Stimulated activated CD8-positive, alpha-beta memory T cell treated with anti-CD3 and anti-CD28 coated beads, Interleukin-4, amount 100 ng/mL, for 4 hours (primary cell): Measurements from ENCODE around the gene MGAT4A.

Source experiments
- DNase-seq, 2 donors: peaks; one replicate each; pipeline ENCODE4 v3.0.0-alpha.2; 2020; ENCODE audit warnings: low read depth in 2 of 2, low spot score in 1 of 2

The MGAT4A gene

DNA sequence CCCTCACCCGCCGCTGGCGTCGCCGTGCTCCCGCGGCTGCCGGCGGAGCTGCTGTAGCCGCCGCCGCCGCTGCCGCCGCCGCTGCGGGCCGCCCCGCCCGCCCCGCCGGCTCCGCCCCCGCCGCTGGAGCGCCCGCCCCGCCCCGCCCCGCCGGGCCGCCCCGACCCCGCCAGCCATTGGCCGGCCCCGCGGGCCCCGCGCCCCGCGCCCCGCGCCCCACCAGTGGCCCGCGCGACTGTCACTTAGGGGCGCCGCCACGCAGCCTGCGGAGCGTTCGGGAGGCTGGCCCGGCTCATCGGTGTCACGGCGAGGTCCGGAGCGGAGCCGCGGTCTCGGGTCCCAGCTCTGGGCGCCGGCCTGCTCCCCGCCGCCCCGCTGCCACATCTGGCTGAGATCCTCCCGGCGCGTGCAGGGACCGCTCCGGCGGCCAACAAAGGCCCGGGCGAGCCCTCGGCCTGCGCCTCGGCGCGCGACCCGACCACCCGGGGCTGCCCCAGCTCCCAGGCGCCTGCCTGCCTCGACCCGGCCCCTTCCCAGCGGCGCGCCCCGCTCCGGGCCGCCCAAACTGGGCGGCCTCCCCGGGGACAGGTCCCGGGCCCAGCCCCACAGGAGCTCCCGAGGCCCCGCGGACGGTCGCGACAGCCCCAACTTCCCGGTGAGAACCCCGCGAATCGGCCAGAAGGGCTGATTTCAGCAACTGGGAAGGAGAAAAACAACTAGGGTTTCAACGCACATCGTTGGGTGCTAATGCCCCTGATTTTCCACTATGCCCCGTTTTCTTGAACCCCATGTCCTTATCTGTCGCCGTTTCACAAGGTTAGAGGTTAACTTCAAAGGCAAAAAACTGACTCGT is at the start of gene MGAT4A:
Gene MGAT4A, minus strand, starts transcription at position 92 of the 853 bp plus-strand sequence. CDS start 4,800 bp downstream, outside the sequence.
- peak; percentile 37 to 58 for DNase-seq

DNA sequence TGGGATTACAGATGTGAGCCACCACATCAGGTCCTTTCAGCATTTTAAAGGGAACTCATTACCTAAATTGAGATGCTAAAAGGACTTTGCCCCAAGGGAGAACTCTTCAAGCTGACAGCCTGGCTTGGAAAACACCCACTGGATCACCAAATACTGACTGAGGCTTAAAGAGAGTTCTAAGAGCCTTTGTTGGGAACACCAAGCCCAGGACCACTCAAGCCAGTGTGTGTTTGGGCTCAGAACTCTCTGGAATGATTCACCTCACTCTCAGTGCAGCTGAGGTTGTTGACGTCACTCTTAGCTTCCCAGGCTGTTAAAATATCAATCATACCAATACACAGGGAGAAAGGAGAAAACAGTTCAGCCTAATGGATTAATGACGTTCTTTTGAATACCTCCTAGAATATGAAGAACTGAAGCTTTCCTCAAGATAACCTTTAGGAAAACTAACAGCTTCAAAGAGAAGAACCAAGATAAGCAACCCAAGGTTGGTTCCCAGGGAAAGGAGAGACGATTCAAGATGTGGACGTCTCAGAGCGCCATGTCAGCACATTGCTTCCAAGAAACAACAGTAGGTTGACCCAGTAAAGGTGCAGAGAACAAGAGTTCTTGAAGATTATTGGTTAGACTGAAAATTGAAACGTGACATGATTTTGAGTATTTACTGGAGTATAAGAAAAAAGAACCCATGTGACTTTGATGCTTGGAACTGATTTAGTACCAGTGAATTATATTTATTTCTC is 48.0 kb upstream of the MGAT4A start:
- DNase-seq, result no peak

DNA sequence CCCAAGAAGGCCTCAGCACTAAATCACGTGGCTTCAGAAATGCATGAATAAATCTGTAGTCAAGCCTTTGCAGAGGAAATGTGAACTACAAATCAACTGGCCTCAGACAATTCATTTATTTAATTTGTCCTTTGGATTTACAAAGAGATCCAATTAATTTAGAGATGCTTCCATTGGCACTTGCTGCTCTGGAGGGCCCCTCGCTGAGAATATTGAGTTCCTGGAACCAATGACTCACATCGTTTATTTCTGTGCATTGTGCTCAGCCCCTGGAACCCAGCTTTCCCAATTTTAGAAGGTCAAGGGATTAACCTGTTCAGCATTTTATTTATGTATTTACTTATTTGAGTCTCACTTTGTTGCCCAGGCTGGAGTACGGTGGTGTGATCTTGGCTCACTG is 47.2 kb upstream of the MGAT4A start:
- DNase-seq, result no peak

DNA sequence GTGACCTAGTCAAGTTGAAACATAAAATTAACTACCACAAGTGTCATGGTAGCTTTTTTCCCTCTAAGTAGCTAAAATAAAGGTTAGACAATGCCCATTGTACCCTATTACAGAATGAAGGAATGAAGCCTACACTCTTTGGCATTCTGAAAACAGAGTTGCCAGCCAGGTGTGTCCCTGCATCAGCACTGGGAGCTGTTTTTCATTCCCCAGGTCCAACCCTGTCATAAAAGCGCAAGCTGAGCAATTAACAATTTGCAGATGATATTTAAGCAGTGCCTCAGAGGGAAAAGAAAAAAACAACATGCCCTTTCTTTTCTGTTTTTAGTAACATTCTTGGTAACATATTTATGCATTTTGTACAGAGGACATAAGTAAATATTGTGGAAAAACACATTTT is 46.8 kb upstream of the MGAT4A start:
- DNase-seq, result no peak

DNA sequence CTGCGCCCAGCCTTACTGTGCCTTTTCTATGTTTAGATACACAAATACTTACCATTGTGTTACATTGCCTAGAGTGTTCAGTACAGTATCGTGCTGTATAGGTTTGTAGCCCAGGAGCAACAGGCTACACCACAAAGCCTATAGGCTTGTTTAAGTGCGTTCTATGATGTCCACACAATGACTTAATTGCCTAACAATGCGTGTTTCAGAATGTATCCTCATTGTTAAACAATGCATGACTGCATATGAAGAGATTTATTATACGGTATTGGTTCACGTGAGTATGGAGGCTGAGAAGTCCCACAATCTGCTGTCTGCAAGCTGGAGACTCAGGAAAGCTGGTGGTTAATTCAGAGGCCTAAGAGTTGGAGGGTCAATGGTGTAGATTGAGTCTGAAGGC is 46.1 kb upstream of the MGAT4A start:
- no peak for DNase-seq

DNA sequence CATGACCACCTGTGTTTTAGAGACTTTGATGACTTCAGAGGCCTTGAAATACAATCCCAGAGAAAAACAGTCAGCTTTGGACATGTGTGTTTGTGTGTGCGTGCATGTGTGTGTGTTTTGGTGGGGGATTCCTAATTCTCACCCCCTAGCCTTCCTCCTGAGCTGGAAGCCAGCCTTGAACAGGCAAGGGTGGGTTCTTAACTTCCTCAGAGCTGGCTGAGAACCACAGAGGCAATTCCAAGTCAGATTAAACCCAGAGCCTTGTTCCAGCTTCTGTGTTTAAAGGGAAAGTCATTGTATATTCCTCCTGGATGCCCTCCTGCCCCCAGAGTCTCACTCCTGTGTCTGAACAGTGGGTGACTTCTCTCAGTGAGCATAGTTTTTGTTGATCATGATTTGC is 45.2 kb upstream of the MGAT4A start:
- DNase-seq, result no peak

DNA sequence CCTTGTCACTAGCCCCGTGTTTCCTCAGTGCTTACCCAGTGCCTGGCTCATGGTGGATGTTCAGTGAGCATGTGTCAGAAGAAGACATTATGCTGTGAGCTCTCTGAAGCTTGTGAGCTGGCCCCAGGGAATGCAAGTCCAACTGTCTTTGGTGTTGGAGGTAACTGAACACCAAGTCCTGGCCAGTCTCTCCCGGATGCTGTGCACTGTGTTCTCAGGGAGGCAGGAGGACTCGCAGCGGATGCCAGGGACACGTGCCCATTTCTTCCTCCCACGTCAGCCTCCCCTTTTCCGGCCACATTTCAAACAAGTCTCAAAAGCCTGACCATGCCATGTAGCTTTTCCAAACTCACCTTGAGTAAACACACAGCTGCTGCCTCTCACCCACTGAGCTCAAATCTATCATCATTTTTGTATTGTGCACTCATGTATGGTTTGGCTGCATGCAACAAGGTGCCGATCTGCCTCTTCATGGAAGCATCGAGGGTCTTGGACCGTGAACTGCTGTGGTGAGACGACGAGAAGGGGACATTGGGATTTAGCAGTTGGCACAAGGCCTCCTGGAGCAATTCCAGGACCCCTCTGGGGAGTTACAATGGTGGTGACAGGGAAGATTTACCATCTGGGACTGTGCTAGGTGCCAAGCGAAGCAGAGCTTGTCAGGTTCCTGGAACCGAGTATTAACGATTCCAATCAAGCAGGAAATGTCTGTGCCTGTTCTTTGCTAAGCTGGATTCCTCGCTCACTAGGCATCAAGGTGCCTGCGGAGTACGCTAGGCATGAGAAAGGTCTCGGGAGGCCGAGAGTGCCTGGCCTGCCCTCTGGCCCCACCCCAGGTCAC is 44.4 kb upstream of the MGAT4A start:
- DNase-seq, result no peak

DNA sequence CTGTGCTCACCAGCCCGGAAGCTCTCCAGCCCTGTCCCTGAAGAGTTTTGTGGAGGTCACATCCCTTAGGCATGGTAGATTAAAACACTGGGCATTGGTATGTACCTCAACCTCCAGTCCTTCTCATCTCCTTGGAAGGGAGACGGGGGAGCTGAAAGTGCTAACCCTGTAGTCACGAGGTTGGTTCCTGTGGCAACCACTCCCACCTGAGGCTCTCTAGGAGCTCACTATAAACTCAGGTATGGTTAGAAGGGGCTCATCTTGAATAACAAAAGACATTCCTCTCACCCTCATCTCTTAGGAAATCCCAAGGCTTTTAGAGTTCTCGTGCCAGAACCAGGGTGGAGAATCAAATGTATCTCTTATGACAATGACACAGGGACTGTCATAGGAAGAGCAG is 43.0 kb upstream of the MGAT4A start:
- no peak for DNase-seq

DNA sequence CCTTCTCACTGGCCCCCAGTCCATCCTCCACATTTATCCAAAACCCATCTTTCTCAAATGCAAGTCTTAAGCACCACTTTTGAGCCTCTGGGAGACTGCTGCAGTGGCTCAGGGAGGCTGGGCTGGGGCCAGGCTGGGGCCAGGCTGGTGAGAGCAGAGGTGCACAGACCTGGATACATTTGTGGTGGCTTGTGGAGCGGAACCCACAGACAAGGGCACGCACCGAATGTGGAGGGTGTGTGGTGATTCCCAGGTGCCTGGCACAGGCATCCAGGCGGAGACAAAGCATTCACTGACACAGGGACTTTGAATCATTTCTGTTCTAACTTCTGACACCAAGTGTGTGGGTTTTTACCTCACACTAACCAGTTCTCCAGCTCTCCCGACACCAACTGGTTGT is 42.2 kb upstream of the MGAT4A start:
- DNase-seq, result no peak

DNA sequence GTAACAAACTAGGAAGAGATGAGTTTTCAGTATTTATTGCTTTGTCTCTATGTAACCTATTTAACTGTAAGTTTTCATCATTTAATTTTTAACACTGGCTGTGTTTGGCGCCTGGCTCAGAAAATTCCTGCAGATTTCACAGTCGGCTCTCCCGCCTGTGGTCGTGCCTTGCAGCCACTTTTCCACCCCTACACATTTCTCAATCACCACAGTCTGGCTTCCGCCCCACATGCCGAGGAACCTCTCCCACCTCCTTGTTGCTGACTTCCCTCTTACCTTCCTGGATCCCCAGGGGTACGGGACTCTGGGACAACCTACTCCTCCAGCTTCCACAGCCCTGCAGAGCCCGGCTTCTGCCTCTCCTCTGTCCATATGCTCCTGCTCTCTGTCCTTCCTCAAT is 41.6 kb upstream of the MGAT4A start:
- no peak for DNase-seq

DNA sequence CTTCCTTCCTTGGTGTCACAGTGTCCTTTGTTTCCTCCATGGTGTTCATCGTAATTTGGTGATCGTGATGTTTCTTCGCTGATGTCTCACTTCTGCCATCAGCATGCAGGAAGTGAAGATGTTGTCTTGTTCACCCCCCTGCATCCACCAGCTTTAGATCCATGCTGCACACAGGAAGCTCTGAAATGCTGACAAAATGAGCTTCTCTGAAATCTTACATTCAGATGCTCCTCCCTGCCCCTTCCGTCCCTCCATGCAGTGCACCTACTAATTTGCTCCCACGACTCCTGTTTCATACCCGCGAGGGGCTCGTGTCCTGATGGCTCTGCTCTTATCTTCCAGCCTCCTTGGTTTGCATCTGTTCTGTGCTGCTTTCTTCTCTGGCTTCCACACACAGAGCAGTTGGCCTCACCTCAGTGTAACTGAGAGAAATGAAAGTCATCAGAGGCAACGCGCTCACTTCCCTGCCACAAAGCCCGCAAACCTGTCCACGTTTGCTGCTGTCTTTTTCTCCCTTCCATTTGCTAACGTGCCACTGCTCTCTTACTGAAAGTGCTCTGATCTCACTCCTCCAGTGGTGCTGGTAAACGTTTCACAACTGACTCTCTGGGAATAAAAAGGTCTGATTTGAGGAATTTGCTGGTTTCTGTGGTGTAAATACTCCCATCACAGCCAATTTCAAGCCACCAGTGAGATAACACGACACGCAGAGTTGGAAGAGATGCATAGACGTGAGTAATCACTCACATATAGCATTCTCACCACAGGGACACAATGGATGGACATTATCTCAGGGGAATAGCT is 41.0 kb upstream of the MGAT4A start:
- peak in 1 of 2 donors; percentile 21 for DNase-seq

DNA sequence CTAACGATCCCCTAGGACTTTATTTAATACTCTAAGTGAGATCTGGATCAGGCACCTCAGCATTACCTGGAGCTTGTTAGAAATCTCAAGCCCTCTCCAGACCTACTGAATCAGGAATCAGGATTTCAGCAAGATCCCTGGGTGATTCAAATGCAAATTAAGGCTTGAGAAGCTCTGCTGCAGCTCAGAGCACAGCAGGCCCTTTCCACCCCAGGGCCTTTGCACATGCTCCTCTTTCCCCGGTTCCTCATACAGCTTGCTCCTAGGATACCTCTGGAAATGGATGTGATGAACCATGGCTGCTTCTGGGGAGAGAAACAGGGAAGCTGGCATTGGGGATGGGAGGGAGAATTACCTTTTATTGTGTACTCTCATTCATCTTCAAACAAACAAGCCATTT is 40.3 kb upstream of the MGAT4A start:
- no peak for DNase-seq

DNA sequence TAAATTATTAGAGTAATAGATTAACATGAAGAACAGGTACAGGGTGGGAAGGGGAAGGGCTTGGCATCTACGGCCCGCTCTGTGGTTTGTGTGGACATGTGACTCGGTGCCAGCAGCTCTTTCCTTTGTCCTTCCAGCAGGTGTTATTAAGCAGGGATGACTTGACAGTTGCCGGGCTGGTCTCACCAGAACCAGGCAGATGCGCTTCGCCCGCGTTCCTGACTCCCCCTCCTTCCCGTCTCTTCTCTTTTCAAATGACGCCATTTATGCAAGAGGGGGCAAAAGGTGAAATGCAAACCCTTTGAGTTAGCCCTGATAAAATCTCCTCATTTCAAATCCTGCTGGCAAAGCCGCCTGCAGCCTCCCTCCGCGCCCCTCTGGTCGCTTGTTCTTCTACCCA is 38.9 kb upstream of the MGAT4A start:
- no peak for DNase-seq

DNA sequence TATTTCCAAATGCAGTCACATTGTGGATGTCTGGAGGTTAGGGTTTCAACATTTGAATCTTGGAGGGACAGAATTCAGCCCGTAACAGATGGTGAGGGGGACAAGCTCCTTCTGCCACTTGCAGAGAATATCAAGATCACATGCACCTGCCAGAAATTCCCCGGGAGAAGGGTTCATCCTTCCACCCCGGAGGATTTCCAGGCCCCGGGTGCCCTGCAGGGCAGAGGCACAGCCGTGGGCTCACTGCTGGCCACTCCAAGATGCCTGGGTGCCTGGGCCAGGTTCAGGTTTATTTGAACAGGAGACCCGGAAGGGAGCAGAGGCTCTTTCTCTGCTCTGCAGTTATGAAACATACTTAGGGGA is 38.2 kb upstream of the MGAT4A start:
- DNase-seq, result no peak

DNA sequence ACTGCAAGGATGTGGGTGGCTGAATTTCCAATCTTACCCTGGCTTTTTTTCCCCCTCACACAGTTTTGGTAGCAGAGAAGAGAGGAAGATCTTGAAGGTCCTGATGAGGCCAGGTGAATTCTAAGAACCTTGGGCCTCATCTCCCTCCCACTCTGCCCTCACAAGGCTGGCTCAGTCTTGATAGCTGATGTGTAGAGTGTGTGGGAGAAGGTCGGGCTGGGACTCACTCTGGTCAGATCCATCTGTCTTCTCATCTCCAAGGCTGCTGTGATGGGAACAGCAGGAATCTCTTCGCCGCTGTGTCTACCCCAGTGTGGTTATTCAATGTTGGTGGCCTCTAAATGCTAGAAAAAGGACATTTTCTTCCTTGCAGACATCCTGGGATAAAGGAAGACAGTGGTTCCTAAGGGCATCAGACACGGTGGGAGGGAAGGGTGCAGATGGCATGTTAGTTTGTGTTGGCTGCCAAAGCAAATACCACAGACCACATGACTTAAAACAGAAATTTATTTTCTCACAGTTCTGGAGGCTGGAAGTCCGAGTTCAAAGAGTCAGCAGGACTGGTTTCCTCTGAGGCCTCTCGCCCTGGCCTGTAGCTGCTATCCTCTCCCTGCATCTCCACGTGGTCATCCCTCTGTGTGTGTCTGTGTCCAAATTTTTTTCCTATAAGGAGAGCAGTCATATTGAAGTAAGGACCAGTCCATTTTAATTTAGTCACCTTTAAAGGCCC is 37.6 kb upstream of the MGAT4A start:
- no peak for DNase-seq

DNA sequence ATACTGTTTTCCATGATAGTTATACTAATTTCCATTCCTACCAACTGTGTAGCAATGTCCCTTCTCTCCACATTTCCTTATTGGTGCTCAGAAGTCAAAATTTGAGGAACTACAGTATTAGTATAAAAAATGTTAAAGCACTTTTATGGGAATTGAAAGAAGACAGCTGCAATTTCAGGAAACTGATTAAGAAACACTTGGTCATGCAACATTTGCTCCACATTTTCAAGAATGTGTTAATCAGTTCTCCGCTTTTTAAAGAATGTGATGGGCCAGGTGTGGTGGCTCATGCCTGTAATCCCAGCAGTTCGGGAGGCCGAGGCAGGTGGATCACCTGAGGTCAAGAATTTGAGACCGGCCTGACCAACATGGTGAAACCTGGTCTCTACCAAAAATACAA is 33.6 kb upstream of the MGAT4A start:
- no peak for DNase-seq

DNA sequence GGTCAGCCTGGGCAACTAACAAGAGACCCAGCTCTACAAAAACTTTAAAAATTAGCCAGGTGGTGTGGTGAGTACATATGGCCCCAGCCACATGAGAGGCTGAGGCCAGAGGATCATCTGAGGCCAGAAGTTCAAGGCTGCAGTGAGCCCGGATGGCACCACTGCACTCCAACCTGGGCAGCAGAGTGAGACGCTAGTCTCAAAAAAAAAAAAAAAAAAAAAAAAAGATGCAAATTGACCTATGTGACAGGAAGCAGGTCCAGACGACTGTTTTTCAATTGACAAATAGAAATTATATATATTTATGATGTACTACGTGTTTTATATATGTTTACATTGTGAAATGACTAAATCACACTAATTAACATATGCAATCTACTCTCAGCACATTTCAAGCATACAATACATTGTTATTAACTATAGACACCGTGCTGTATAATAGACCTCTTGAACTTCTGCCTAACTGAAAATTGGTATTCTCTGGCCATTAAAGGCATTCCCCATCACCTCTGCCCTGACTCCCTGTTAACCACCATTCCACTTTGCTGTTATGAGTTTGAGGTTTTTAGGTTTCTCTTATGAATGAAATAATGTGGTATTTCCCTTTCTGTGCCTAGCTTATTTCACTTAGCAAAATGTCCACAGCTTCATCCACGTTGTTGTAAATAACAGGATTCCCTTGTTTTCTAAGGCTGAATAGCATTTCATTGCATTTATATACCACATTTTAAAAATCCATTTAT is 32.4 kb upstream of the MGAT4A start:
- DNase-seq, result no peak

DNA sequence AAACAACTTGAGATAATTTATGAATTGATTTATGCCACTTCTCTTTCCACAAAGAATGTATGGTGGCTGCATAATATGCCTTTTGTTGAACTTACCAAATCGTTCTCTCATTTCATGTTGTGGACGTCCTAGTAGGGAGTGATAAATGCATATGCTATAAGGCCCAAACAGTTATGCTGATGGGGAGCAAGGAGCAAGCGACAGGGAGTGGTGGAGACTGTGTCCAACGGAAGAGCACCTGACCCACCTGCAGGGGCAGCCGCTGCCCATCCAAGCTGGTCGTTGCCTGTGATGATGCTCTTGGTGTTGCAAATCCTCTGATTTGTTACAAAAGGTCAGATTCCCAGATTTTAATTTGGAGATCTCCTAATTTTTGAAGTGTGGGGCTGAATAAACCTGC is 31.0 kb upstream of the MGAT4A start:
- no peak for DNase-seq

DNA sequence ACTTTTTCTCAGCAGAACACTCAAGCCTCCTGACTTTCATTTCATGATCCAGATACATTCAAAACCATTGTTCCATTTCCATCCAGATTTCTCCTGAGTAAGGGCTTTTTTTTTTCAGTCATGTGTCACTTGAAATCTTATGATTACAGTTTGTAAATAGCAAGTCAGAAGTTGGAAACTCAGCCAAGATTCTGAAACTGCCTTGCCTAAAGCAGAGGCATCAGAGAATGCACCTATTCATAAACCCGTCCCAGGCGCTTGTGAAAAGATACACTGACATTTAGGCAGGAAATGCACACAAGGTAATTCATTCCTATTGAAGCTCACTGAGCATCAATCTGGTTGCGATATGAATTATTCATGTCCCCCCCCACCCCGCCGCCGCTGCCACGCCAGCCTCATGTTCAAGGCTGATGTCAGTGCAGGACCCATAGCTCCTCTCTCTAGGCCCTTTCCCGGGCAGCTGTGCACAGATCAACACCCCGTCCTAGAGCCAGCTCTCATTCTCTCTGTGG is 30.4 kb upstream of the MGAT4A start:
- peak in 1 of 2 donors; percentile 54 for DNase-seq
